HG02571 (cell line): Measurements from ENCODE around the gene IFT27.
"Not testable (repeated sequence)": the region's sequence is repeated elsewhere in the genome, so short reads cannot be mapped to it uniquely, and the experiment has no call there.

ENCODE experiments used
- ATAC-seq: cut with Tn5 transposase; IDR thresholded peaks from one replicate; pipeline ENCODE4 v1.9.1; 2021; ENCODE audit warnings: mild to moderate bottlenecking, moderate library complexity; ENCODE audit not compliant: unreplicated experiment

Gene IFT27

DNA sequence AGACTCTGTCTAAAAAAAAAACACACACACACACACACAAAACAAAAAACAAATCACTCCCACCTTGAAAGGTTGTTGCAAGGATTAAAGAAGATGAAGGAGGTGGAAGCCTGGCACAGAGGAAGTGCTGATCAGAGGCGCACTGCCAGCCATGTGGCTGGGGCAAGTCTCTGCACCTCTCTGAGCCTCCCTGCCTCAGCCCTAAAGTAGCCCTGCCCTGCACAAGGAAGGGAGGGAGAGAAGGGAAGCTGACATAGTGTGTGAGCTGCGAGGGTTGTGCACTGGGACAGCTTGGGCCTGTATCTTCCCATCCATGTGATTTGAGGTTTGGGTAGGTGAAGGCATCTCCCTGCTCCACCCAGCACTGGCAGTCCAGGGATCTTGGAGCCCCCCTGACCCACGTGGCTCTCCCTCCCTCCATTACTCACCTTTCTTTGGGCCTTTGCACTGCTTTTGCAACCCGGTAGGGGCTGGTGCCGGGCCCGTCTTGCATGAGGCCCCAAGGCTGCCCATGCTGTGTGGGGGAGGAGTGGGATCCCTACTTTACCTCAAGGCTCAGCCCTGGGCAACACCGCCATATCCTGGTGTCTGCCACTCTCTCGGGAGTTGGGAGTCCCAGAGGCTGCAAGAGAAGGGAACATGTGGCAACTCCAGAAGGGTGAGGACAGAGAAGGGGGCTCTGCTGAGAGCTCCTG, 30.5 kb downstream of the IFT27 start:
- no peak for ATAC-seq

DNA sequence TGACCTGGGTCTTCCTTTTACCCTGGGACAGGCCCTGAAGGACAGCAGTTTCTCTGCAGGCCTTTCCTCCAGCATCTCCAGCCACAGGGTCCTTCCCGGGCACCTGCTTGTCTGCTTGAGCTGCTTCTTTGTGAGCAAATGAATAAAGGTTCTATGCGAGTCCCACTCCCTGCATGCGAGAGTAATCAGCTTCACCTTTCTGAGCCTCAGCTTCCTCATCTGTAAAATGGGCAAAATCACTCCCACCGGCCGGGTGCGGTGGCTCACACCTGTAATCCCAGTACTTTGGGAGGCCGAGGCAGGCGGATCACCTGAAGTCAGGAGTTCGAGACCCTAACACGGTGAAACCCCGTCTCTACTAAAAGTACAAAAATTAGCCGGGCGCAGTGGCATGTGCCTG, 31.1 kb downstream of the IFT27 start:
- ATAC-seq = no peak

DNA sequence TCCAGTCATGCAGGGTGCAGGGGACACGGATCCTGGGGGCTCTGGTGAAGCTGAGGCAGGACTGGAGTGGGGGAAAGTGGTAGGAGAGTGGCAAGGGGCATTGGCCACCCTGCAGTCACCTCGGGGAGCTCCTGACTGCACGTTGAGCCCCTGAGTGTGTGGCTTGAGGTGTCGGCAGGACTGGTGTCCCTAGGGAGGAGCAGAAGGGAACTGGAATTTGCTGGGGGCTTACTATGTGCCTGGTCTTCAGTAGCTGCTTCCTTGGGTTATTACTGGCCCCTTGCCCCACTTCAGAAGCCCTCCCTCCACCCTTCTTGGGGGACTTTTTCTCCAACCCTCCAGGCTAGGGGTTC, 31.5 kb downstream of the IFT27 start:
- ATAC-seq = no peak

- no peak for ATAC-seq
Measured at GRCh38 chr22:36743591-36744412, 32.1 kb downstream of the IFT27 start.

- ATAC-seq = no peak
Measured at GRCh38 chr22:36743011-36743410, 32.9 kb downstream of the IFT27 start.

DNA sequence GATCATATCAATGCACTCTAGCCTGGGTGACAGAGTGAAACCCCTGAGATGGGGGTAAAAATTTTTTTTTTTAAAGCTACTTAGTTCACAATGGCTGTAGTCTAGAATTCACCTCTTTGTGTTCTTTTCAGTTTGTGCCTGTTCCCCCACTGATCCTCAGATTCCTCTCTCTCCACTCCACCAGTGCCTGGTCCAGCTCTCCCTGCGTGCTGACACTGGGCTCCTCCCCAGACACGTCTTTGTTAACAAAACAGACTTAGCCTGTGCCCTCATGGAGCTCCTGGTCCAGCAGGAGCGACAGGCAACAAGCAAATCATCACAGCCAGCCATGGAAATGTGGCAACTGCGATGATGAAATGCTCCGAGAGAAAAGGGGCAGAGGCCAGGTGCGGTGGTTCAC, 34.0 kb downstream of the IFT27 start:
- ATAC-seq = no peak

DNA sequence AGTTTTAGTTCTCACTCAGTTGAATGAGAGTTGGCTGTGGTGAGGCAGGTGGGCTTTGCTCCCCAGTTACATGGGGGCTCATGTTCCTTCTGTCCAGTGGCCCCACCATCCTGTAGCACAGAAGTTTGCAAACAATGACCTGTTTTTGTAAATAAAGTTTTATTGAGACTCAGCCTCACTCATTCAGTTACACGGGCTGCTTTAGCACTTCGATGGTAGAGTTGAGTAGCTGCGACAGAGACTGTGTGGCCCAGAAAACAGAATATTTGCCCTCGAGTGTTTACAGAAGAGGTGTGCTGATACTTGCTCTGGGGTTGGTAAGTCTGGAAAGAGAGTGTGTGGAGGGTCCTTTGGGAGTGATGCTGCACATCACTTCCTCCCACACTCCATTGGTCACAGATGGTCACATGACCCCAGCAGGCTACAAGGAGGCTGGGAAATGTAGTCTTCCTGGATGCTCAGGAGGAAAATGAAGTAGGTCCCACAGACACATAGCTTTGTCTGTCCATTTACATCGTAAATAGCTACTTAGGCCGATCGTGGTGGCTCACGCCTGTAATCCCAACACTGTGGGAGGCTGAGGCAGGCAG, 34.6 kb downstream of the IFT27 start:
- no peak for ATAC-seq

DNA sequence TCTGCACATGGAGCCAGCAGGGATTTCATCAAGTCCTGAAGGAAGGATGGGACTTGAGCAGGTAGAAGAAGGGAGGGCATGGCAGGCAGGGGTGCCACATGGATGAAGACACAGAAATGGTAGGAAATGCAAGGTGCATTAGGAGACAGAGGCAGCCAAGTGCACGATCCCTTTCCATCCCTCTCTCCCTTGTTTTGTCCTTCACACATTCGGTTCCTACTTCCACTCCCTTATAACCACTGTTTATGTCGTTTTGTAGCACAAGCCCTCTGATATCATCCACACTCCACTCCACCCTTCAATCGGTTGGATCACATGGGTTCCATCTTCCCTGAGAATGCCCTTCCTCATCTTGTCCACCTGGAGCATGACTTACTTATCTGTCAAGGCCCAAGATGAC, 35.2 kb downstream of the IFT27 start:
- ATAC-seq = no peak

- no peak for ATAC-seq
Measured at GRCh38 chr22:36739185-36739584, 36.7 kb downstream of the IFT27 start.

DNA sequence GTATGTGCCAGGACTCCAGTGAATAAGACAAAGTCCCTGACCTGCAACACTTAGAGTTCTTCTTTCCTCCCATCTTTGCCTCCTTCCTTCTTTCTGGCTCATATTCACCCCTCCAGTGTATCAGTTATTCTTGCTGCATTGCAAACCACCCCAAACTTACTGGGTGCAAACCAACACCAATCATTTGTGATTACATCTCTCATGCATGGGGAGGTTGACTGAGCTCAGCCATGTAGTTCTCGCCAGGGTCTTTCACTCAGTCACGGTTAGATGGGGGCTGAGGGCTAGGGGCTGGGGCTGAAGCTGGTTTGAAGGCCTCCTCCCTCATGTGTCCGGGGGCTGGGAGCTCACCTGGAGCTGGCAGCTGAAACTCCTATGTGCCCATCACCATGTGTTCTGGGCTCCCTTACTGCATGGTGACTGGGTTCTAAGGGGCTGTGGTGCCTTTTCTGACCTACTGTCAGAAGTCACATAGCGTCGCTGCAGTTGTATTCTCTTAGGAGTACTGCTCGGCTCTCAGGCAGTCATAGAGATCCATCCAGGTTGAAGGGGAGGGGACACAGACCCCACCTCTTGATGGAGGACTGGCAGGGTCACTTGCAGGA, 37.4 kb downstream of the IFT27 start:
- ATAC-seq = no peak

GRCh38 chr22:36737776-36738175, 38.1 kb downstream of the IFT27 start:
- no peak for ATAC-seq

GRCh38 chr22:36736701-36737320, 39.1 kb downstream of the IFT27 start:
- ATAC-seq = no peak

DNA sequence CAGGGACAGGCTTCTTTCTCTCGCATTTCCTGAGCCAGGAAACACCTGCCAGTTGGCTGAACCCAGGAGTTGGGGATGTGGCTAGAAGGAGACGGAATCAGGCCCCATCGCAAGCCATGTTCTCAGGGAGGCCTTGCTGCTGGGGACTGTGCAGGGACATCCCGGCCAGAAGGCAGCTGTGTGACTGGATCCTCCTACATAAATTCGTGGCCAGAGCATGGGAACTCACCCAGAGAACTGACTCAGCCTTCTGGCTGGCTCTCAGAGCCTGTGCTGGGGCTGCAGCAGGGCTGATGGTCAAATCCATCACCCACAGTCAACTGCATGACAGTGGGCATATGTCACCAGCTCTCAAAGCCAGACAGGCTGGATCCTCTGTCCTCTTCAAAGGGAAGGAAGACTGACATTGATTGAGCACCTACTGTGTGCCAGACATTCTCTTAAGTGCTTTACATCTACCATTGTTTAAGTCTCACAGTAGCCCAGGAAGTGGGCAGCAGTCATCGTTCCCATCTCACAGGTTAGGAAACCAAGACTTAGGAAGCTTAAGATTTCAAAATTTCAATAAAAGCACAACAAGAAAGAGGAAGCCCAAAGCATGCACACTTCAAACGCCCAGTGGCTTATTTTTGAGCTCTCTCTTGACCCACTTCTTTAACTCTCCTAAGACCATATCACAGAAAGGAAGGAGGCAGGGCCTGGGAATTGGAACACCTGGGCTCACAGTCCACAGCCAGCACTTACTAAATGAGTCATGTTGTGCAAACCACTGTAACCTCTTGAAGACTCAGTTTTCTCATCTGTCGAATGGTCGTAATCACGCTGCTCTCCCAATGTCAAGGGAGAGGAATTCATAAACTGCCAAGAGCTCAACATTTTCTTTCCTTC, 41.5 kb downstream of the IFT27 start:
- no peak for ATAC-seq

- no peak for ATAC-seq
Measured at GRCh38 chr22:36733271-36733670, 42.6 kb downstream of the IFT27 start.

GRCh38 chr22:36732609-36733008, 43.3 kb downstream of the IFT27 start:
- no peak for ATAC-seq

- ATAC-seq = no peak
Measured at GRCh38 chr22:36731916-36732315, 44.0 kb downstream of the IFT27 start.

DNA sequence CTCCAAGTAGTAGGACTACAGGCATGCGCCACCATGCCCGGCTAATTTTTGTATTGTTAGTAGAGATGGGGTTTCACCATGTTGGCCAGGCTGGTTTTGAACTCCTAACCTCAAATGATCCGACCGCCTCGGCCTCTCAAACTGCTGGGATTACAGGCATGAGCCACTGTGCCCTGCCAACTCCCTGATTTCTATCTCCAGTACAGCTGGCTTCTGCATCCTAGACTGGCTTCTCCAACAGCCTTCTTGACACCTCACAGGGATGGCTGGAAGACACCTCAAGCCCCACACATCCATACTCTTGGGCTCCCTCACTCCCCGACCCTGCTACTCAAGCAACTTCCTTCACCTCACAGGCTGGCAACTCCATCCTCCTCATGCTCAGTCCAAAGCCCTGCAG, 44.6 kb downstream of the IFT27 start:
- ATAC-seq = not testable (repeated sequence)

- no peak for ATAC-seq
Measured at GRCh38 chr22:36730176-36730858, 45.6 kb downstream of the IFT27 start.

GRCh38 chr22:36729321-36729720, 46.6 kb downstream of the IFT27 start:
- no peak for ATAC-seq

DNA sequence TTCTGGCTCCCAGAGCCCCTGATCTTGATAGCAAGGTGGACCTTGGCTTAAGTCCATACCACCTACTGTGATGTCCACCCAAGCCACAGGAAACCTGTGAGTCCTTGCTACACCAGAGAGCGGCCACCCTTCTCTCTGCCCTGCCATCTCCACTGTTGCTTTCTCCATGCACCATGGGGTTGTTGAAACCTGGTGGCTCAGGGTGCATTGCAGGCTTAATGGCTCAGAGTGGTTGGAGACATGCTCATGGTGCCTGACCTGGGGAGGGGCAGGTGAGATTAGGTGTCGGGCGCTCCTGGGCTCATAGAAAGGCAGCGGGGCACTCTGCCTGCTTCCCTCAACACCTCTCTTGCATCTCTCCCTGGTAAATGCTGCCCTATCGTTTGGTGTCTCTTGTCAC, 47.4 kb downstream of the IFT27 start:
- no peak for ATAC-seq
